ENCODE data around the gene PHKB. TPM values are rescaled to one million over a fixed set of nuclear protein-coding genes. Genes with fewer than 3 reads are reported as not detected.

Gene PHKB
- total RNA-seq, 1 experiment from 2014 or later = 81.3 TPM

DNA sequence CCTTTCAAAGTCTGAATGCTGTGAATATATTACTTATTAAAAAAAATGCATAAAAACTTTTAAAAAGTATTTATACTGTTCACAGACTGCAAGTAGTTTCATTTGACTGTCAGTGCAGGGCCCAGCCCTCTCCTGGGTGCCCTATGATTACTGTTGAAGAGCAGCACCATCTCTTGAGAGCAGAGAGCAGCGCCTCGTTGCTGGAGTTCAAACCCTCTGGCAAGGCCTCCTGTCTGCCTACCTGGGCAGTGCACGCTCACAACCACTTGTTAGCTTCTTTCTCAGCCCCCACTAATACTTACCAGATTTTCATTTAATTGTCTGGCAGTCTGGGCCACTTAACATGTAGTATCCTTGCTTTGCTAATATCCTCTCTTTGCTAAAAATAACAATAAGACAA lies 233.4 kb downstream of the PHKB start:
- Histone ChIP-seq H3K36me3 (ENCODE audit: low read depth) (peaks cover 20% of the 10 kb centered on the region; the same call in 1 of the 2 replicates), H3K27me3 (ENCODE audit: insufficient read depth, low read depth) (no peaks in the 10 kb centered on the region), H3K27ac (no peak overlapping the region), H3K79me2 (ENCODE audit: low read depth) (no peaks in the 10 kb centered on the region), H4K20me1 (ENCODE audit: insufficient read depth) (no peaks in the 10 kb centered on the region), H3K4me1 (replicated peaks; ENCODE audit: insufficient read depth) (no peaks in the 10 kb centered on the region), H3K4me3 (no peak overlapping the region), H2AFZ (no peak overlapping the region), H3K9me2 (ENCODE audit: insufficient read depth) (no peaks in the 10 kb centered on the region), H3F3A (ENCODE audit: insufficient read depth, low read depth) (no peaks in the 10 kb centered on the region), H3K9me3 (ENCODE audit: insufficient read depth, low read depth) (no peaks in the 10 kb centered on the region), H3K4me2 (no peak overlapping the region)
- TF ChIP-seq, protein P1, sequence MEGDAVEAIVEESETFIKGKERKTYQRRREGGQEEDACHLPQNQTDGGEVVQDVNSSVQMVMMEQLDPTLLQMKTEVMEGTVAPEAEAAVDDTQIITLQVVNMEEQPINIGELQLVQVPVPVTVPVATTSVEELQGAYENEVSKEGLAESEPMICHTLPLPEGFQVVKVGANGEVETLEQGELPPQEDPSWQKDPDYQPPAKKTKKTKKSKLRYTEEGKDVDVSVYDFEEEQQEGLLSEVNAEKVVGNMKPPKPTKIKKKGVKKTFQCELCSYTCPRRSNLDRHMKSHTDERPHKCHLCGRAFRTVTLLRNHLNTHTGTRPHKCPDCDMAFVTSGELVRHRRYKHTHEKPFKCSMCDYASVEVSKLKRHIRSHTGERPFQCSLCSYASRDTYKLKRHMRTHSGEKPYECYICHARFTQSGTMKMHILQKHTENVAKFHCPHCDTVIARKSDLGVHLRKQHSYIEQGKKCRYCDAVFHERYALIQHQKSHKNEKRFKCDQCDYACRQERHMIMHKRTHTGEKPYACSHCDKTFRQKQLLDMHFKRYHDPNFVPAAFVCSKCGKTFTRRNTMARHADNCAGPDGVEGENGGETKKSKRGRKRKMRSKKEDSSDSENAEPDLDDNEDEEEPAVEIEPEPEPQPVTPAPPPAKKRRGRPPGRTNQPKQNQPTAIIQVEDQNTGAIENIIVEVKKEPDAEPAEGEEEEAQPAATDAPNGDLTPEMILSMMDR (conservative IDR thresholded peaks at IDR 0.05) = no peak
- no peak for TF ChIP-seq EZH2 (IDR thresholded peaks at IDR 0.05; ENCODE audit: low read depth)
- intact Hi-C loops (cut with micrococcal nuclease; ENCODE audit: unreplicated experiment) = no loop called here
- ChIA-PET CTCF (no interaction called here), POLR2A (ENCODE audit: unreplicated experiment) (no interaction called here)
- BruUV-seq (replicated peaks) = no TSS peak
- DNase-seq = no peak

DNA sequence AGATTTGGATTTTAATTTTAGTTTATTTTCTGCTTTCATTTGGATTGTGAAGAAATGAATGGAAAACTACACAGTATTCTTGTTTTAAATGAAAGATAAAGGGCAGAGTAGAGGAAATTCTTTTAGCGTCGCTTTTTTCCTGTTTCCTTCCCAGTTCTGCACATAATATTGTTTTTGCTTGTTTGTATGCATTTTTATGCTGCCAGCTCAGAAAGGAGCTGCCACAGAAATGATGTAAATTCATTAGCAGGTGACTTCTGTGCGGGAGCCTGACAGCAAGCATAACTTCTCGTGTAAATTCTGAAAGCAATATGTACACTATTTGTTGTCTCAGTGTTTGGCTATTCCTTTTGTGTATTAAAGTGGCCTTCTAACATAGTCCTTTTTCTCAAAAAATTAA lies 234.6 kb downstream of the PHKB start:
- Histone ChIP-seq H3K27ac (no peak overlapping the region), H3K4me1 (replicated peaks; ENCODE audit: insufficient read depth) (no peaks in the 10 kb centered on the region), H3K9me2 (ENCODE audit: insufficient read depth) (no peaks in the 10 kb centered on the region), H4K20me1 (ENCODE audit: insufficient read depth) (no peaks in the 10 kb centered on the region), H3K4me3 (no peak overlapping the region), H2AFZ (no peak overlapping the region), H3K4me2 (no peak overlapping the region), H3K27me3 (ENCODE audit: insufficient read depth, low read depth) (no peaks in the 10 kb centered on the region), H3K79me2 (ENCODE audit: low read depth) (no peaks in the 10 kb centered on the region), H3K9me3 (ENCODE audit: insufficient read depth, low read depth) (no peaks in the 10 kb centered on the region), H3F3A (ENCODE audit: insufficient read depth, low read depth) (no peaks in the 10 kb centered on the region), H3K36me3 (ENCODE audit: low read depth) (peaks cover 22% of the 10 kb centered on the region)
- intact Hi-C loops (cut with micrococcal nuclease; ENCODE audit: unreplicated experiment) = no loop called here
- no peak for DNase-seq
- POLR2A ChIA-PET (ENCODE audit: unreplicated experiment) = no interaction called here
- CTCF ChIA-PET = no interaction called here
- BruUV-seq (replicated peaks) = no TSS peak
- no peak for TF ChIP-seq EZH2 (IDR thresholded peaks at IDR 0.05; ENCODE audit: low read depth)
- TF ChIP-seq, protein P1 (conservative IDR thresholded peaks at IDR 0.05) = no peak

DNA sequence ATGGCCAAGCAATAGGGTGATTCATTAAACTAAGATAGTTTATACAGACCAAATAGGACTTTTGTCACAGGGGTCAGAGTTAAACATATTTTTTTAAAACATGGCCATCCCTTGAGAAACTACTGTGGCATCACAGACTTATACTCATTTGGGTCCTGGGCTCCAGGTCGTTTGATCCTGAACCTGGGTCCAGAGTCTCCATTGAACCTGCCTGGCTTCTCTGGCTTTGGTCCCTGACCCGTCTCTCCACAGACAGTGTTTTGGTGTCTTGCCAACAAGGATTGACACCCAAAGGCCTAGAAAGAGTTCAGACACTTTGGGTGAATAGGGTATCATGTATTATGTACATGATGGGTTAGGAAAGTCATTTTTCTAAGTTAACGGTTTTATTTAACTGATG lies 236.7 kb downstream of the PHKB start:
- no peak overlapping the region for H3K4me3 ChIP-seq
- no peak for TF ChIP-seq EZH2 (IDR thresholded peaks at IDR 0.05; ENCODE audit: low read depth)
- TF ChIP-seq, protein P1 (conservative IDR thresholded peaks at IDR 0.05) = no peak
- no peaks in the 10 kb centered on the region for H3K9me3 ChIP-seq (ENCODE audit: insufficient read depth, low read depth)
- no TSS peak for BruUV-seq (replicated peaks)
- H3K4me1 ChIP-seq (replicated peaks; ENCODE audit: insufficient read depth) = no peaks in the 10 kb centered on the region
- no peak overlapping the region for H3K4me2 ChIP-seq
- no peaks in the 10 kb centered on the region for H3K79me2 ChIP-seq (ENCODE audit: low read depth)
- CTCF ChIA-PET = no interaction called here
- H3F3A ChIP-seq (ENCODE audit: insufficient read depth, low read depth) = no peaks in the 10 kb centered on the region
- intact Hi-C loops (cut with micrococcal nuclease; ENCODE audit: unreplicated experiment) = no loop called here
- H3K27ac ChIP-seq = no peak overlapping the region
- peaks cover 26% of the 10 kb centered on the region for H3K36me3 ChIP-seq (ENCODE audit: low read depth)
- H3K9me2 ChIP-seq (ENCODE audit: insufficient read depth) = no peaks in the 10 kb centered on the region
- H2AFZ ChIP-seq = no peak overlapping the region
- DNase-seq = no peak
- H4K20me1 ChIP-seq (ENCODE audit: insufficient read depth) = no peaks in the 10 kb centered on the region
- POLR2A ChIA-PET (ENCODE audit: unreplicated experiment) = no interaction called here
- no peaks in the 10 kb centered on the region for H3K27me3 ChIP-seq (ENCODE audit: insufficient read depth, low read depth)

Measured in PC-9 (cell line).